ENCODE data around the gene DPP4.

DNA sequence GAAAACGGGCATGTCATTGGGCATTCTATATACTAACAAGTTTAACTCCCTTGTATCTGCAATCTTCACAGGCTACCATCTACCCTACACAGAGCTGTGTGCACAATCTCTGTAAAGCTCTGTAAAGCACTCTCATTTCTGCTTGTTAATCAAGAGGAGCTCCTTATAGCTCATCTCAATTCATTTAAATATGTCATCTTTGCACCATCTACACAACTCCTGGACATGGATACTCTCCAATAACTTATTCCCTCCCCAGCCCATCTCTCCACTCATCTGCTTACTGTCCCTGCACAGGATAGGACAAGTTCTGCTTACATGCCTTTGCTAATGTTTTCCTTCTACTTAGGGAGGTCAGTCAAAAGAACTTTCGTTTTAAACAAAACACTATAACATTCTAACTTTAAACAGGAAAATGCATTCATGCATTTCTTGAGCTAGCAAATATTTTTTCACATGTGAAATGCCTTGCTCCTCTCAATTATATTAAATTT lies 61.4 kb downstream of the DPP4 start:
- no peak for TF ChIP-seq POLR2A (IDR thresholded peaks at IDR 0.05)
- TF ChIP-seq, protein P1, sequence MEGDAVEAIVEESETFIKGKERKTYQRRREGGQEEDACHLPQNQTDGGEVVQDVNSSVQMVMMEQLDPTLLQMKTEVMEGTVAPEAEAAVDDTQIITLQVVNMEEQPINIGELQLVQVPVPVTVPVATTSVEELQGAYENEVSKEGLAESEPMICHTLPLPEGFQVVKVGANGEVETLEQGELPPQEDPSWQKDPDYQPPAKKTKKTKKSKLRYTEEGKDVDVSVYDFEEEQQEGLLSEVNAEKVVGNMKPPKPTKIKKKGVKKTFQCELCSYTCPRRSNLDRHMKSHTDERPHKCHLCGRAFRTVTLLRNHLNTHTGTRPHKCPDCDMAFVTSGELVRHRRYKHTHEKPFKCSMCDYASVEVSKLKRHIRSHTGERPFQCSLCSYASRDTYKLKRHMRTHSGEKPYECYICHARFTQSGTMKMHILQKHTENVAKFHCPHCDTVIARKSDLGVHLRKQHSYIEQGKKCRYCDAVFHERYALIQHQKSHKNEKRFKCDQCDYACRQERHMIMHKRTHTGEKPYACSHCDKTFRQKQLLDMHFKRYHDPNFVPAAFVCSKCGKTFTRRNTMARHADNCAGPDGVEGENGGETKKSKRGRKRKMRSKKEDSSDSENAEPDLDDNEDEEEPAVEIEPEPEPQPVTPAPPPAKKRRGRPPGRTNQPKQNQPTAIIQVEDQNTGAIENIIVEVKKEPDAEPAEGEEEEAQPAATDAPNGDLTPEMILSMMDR (IDR thresholded peaks at IDR 0.05): no peak
